Fibroblast of villous mesenchyme (primary cell): Measurements from ENCODE around the gene MSS51. TPM values are rescaled to one million over a fixed set of nuclear protein-coding genes. Genes with fewer than 3 reads are reported as not detected.
"Not testable (repeated sequence)": the region's sequence is repeated elsewhere in the genome, so short reads cannot be mapped to it uniquely, and the experiment has no call there.

Experiments
- DNase-seq: peaks from one replicate; pipeline ENCODE4 v3.0.0-alpha.2; 2010; ENCODE audit warnings: low read depth
- H3K4me3 ChIP-seq: 2 replicates; pipeline ENCODE4 v1.5.1; 2011; ENCODE audit warnings: low read depth, mild to moderate bottlenecking, low read length
- CTCF ChIP-seq: IDR thresholded peaks from 2 replicates; pipeline ENCODE4 v1.5.1; 2012; ENCODE audit warnings: low read depth, mild to moderate bottlenecking, low read length; ENCODE audit not compliant: insufficient read depth
- total RNA-seq: library from RNA; depleted of rRNA; stranded (reverse); fragments of >200 nt; gene quantifications from 2 replicates; pipeline ENCODE4 v1.2.3, GENCODE V29; 2012

Gene MSS51
- total RNA-seq, 1 donor = 1.3 TPM

GRCh38 chr10:73399063-73399462 lies 34.3 kb downstream of the MSS51 start:
- no peak for DNase-seq
- TF ChIP-seq CTCF = no peak
- no peak overlapping the region for H3K4me3 ChIP-seq

- DNase-seq = no peak
- TF ChIP-seq CTCF = peak; percentile 9
- H3K4me3 ChIP-seq = no peak overlapping the region
These were observed 35.3 kb downstream of the MSS51 start for GRCh38 chr10:73398024-73398423.

- not testable (repeated sequence) for DNase-seq, H3K4me3 ChIP-seq
These were observed 39.0 kb downstream of the MSS51 start for GRCh38 chr10:73394325-73394724.

GRCh38 chr10:73388228-73388627 lies 45.1 kb downstream of the MSS51 start:
- no peak overlapping the region for H3K4me3 ChIP-seq
- DNase-seq = no peak
- TF ChIP-seq CTCF = no peak

- no peak overlapping the region for H3K4me3 ChIP-seq
- DNase-seq = no peak
- no peak for TF ChIP-seq CTCF
These were observed 46.8 kb downstream of the MSS51 start for GRCh38 chr10:73386583-73386982.

GRCh38 chr10:73379064-73379748 lies 54.2 kb downstream of the MSS51 start:
- DNase-seq = no peak
- TF ChIP-seq CTCF = no peak
- no peak overlapping the region for H3K4me3 ChIP-seq

- H3K4me3 ChIP-seq = no peak overlapping the region
- no peak for DNase-seq
- no peak for TF ChIP-seq CTCF
These were observed 56.7 kb downstream of the MSS51 start for GRCh38 chr10:73376679-73377078.

Other genes with a start within 250 kb of the MSS51 start
- gene DNAJC9, start 186.3 kb downstream of the MSS51 start, total RNA-seq = 23.5 and 28.1 TPM in 2 replicates
- gene MRPS16, start 180.9 kb downstream of the MSS51 start, total RNA-seq = 69.6 and 80.7 TPM in 2 replicates
- gene CFAP70, start 74.7 kb downstream of the MSS51 start, total RNA-seq = 0.32 and 0.43 TPM in 2 replicates
- 98.6 and 118 TPM in 2 replicates for gene ANXA7, start 19.5 kb downstream of the MSS51 start, total RNA-seq
- gene PPP3CB, start 62.5 kb upstream of the MSS51 start, total RNA-seq = 23.2 and 27.2 TPM in 2 replicates
- 13.5 and 14.2 TPM in 2 replicates for gene USP54, start 157.8 kb upstream of the MSS51 start, total RNA-seq
- gene MYOZ1, start 207.9 kb upstream of the MSS51 start, total RNA-seq = 0.32 and 0.43 TPM in 2 replicates
- 0.43 and 0.64 TPM in 2 replicates for gene SYNPO2L, start 222.5 kb upstream of the MSS51 start, total RNA-seq